ENCODE data around the gene MAML1.
A peak's percentile ranks its signal among the peaks of the same experiment; 100 is the strongest.

MAML1 gene

GRCh38 chr5:179794575-179794974, 62.0 kb downstream of the MAML1 start:
- no peak for DNase-seq

- peak; percentile 97 for DNase-seq
Observed at GRCh38 chr5:179795049-179795862, 62.6 kb downstream of the MAML1 start.

- peak; percentile 98 for DNase-seq
Observed at GRCh38 chr5:179795863-179796833, 63.5 kb downstream of the MAML1 start.

GRCh38 chr5:179796877-179797608, 64.4 kb downstream of the MAML1 start:
- no peak for DNase-seq

- no peak for DNase-seq
Observed at GRCh38 chr5:179797741-179798140, 65.1 kb downstream of the MAML1 start.

GRCh38 chr5:179798144-179798770, 65.6 kb downstream of the MAML1 start:
- no peak for DNase-seq

GRCh38 chr5:179798771-179799643, 66.4 kb downstream of the MAML1 start:
- no peak for DNase-seq

GRCh38 chr5:179799644-179799973, 67.0 kb downstream of the MAML1 start:
- DNase-seq: no peak

- no peak for DNase-seq
Observed at GRCh38 chr5:179800071-179800695, 67.6 kb downstream of the MAML1 start.

GRCh38 chr5:179800696-179801201, 68.1 kb downstream of the MAML1 start:
- DNase-seq: no peak

- DNase-seq: peak; percentile 88
Observed at GRCh38 chr5:179801304-179802206, 68.9 kb downstream of the MAML1 start.

GRCh38 chr5:179802207-179802883, 69.7 kb downstream of the MAML1 start:
- no peak for DNase-seq

- DNase-seq: peak; percentile 50
Observed at GRCh38 chr5:179802950-179803562, 70.4 kb downstream of the MAML1 start.

GRCh38 chr5:179803651-179804554, 71.3 kb downstream of the MAML1 start:
- peak; percentile 33 for DNase-seq

- no peak for DNase-seq
Observed at GRCh38 chr5:179804555-179804947, 71.9 kb downstream of the MAML1 start.

- peak; percentile 72 for DNase-seq
Observed at GRCh38 chr5:179805070-179805528, 72.5 kb downstream of the MAML1 start.

GRCh38 chr5:179805529-179806249, 73.1 kb downstream of the MAML1 start:
- DNase-seq: peak; percentile 79
